H1 (cell line): Measurements from ENCODE around the gene ZNF584. TPM values are rescaled to one million over a fixed set of nuclear protein-coding genes. Genes with fewer than 3 reads are reported as not detected.

Experiments used
- CTCF ChIA-PET: fragments of 300-600 bp; sonication (Branson Sonifier 250); formaldehyde crosslinking; loops from one replicate; lab custom pipeline; 2021; ENCODE audit not compliant: partially characterized antibody; lab: Charles Lee
- POLR2A ChIA-PET: fragments of 300-600 bp; sonication (Branson Sonifier 250); formaldehyde crosslinking; loops from one replicate; lab custom pipeline; 2021; ENCODE audit warnings: inconsistent platforms; ENCODE audit not compliant: partially characterized antibody; lab: Charles Lee
- DNase-seq, 2 experiments: peaks; one replicate each; pipeline versions ENCODE4 v3.0.0 to v3.0.0-alpha.2; 2010 to 2022; ENCODE audit warnings: low spot score in 2 of 2, low read depth in 1 of 2, mixed read lengths in 1 of 2
- FAIRE-seq: peaks from 2 replicates; lab custom pipeline; 2011; peaks lifted over from hg19 to GRCh38; lab: Jason Lieb, UNC
- H2AFZ ChIP-seq: 2 replicates; pipeline ENCODE4 v1.8.1; 2012; ENCODE audit warnings: low read length, inconsistent platforms
- H2AK5ac ChIP-seq: 2 replicates; pipeline ENCODE4 v1.6.1; 2013; ENCODE audit warnings: low read depth, low read length
- H2BK120ac ChIP-seq: replicated peaks from 2 replicates; pipeline ENCODE3; 2013; ENCODE audit warnings: low read depth, low read length, inconsistent platforms
- H2BK12ac ChIP-seq: 2 replicates; pipeline ENCODE4 v1.6.1; 2013; ENCODE audit warnings: low read depth, low read length
- H2BK15ac ChIP-seq: 2 replicates; pipeline ENCODE4 v1.6.1; 2013; ENCODE audit warnings: low read length
- H2BK20ac ChIP-seq: 2 replicates; pipeline ENCODE4 v1.6.1; 2013; ENCODE audit warnings: low read length
- H2BK5ac ChIP-seq: 2 replicates; pipeline ENCODE4 v1.6.1; 2013; ENCODE audit warnings: low read depth, low read length
- H3K14ac ChIP-seq: 2 replicates; pipeline ENCODE4 v1.6.1; 2013; ENCODE audit warnings: inconsistent platforms; ENCODE audit not compliant: insufficient read length
- H3K18ac ChIP-seq: 2 replicates; pipeline ENCODE4 v1.6.1; 2013; ENCODE audit warnings: low read length; ENCODE audit errors: extremely low read depth
- H3K23ac ChIP-seq: 2 replicates; pipeline ENCODE4 v1.6.1; 2013; ENCODE audit warnings: inconsistent platforms; ENCODE audit not compliant: insufficient read length
- H3K23me2 ChIP-seq: 2 replicates; pipeline ENCODE4 v1.6.1; 2013; ENCODE audit warnings: low read depth, low read length
- H3K27ac ChIP-seq: 2 replicates; pipeline ENCODE4 v1.6.1; 2011; ENCODE audit warnings: low read depth, low read length, inconsistent platforms
- H3K27me3 ChIP-seq, 4 experiments: replicated peaks in 1 of 4; 1 replicate in 1 of 4; 2 replicates in 3 of 4; pipeline versions ENCODE4 v1.6.1 to v1.8.1; 2011 to 2013; ENCODE audit warnings: low read length in 3 of 4, mild to moderate bottlenecking in 3 of 4, inconsistent platforms in 2 of 4, mixed read lengths in 2 of 4, moderate library complexity in 1 of 4; ENCODE audit not compliant: control insufficient read depth in 3 of 4, insufficient read depth in 3 of 4; ENCODE audit errors: extremely low read depth in 1 of 4
- H3K36me3 ChIP-seq, 4 experiments: 2 replicates each; pipeline versions ENCODE4 v1.6.1 to v1.8.1; 2011 to 2013; ENCODE audit warnings: mild to moderate bottlenecking in 4 of 4, low read length in 3 of 4, moderate library complexity in 2 of 4, control low read depth in 1 of 4, inconsistent platforms in 1 of 4; ENCODE audit not compliant: insufficient read depth in 4 of 4, control insufficient read depth in 2 of 4
- H3K4ac ChIP-seq: replicated peaks from 2 replicates; pipeline ENCODE3; 2013; ENCODE audit warnings: low read length, low read depth, mixed read lengths, inconsistent platforms; ENCODE audit not compliant: insufficient read length
- H3K4me1 ChIP-seq, 4 experiments: replicated peaks in 1 of 4; 1 replicate in 1 of 4; 2 replicates in 3 of 4; pipeline versions ENCODE4 v1.6.1 to v1.8.1; 2011 to 2013; ENCODE audit warnings: low read length in 3 of 4, inconsistent platforms in 2 of 4, mixed read lengths in 1 of 4; ENCODE audit not compliant: insufficient read depth in 4 of 4, control insufficient read depth in 3 of 4
- H3K4me2 ChIP-seq, 2 experiments: 2 replicates each; pipeline versions ENCODE4 v1.6.1 to v1.8.1; 2011 to 2013; ENCODE audit warnings: low read depth in 2 of 2, low read length in 2 of 2, control low read depth in 1 of 2, inconsistent platforms in 1 of 2, mild to moderate bottlenecking in 1 of 2; ENCODE audit not compliant: insufficient read depth in 1 of 2
- H3K4me3 ChIP-seq, 4 experiments: fragments of 200-600, 300-600 bp in 1 of 4; sonication (generic), shearing (Covaris generic), sonication (Bioruptor Twin) in 1 of 4; 2 replicates each; pipeline versions ENCODE4 v1.5.1 to v1.8.1; 2011 to 2016; ENCODE audit warnings: low read length in 4 of 4, low read depth in 3 of 4, control low read depth in 2 of 4, inconsistent platforms in 2 of 4, mild to moderate bottlenecking in 2 of 4, mixed read lengths in 1 of 4, moderate library complexity in 1 of 4; ENCODE audit not compliant: insufficient read depth in 2 of 4; ENCODE audit errors: extremely low read depth in 1 of 4
- H3K56ac ChIP-seq: replicated peaks from 2 replicates; pipeline ENCODE3; 2013; ENCODE audit warnings: low read depth, mild to moderate bottlenecking, mixed read lengths, low read length, inconsistent platforms; ENCODE audit not compliant: insufficient read length
- H3K79me1 ChIP-seq: 2 replicates; pipeline ENCODE4 v1.6.1; 2013; ENCODE audit warnings: low read depth, low read length, control low read depth
- H3K79me2 ChIP-seq, 2 experiments: 2 replicates each; pipeline versions ENCODE4 v1.6.1 to v1.8.1; 2012 to 2013; ENCODE audit warnings: low read length in 2 of 2, mild to moderate bottlenecking in 2 of 2, inconsistent platforms in 1 of 2; ENCODE audit not compliant: insufficient read depth in 2 of 2, control insufficient read depth in 1 of 2
- H3K9ac ChIP-seq, 4 experiments: replicated peaks in 1 of 4; 1 replicate in 1 of 4; 2 replicates in 3 of 4; pipeline versions ENCODE4 v1.6.1 to v1.8.1; 2011 to 2013; ENCODE audit warnings: low read depth in 3 of 4, low read length in 3 of 4, control low read depth in 2 of 4, mild to moderate bottlenecking in 2 of 4, moderate library complexity in 2 of 4, inconsistent platforms in 1 of 4; ENCODE audit errors: extremely low read depth in 1 of 4
- H3K9me3 ChIP-seq, 2 experiments: 2 replicates each; pipeline versions ENCODE4 v1.6.1 to v1.8.1; 2012 to 2013; ENCODE audit warnings: mild to moderate bottlenecking in 2 of 2, moderate library complexity in 2 of 2, control low read depth in 1 of 2, inconsistent platforms in 1 of 2, low read depth in 1 of 2, low read length in 1 of 2, mixed read lengths in 1 of 2; ENCODE audit not compliant: insufficient read depth in 2 of 2
- H4K20me1 ChIP-seq, 2 experiments: replicated peaks in 1 of 2; 2 replicates each; pipeline versions ENCODE3 to v1.8.1; 2011 to 2013; ENCODE audit warnings: inconsistent platforms in 2 of 2, low read length in 2 of 2, mild to moderate bottlenecking in 1 of 2; ENCODE audit not compliant: insufficient read depth in 2 of 2, control insufficient read depth in 1 of 2
- H4K5ac ChIP-seq: 2 replicates; pipeline ENCODE4 v1.6.1; 2013; ENCODE audit warnings: low read length, low read depth, mixed read lengths, inconsistent platforms; ENCODE audit not compliant: insufficient read length
- H4K8ac ChIP-seq: 2 replicates; pipeline ENCODE4 v1.8.0; 2013; ENCODE audit warnings: mild to moderate bottlenecking, moderate library complexity, low read length, inconsistent platforms; ENCODE audit not compliant: insufficient read depth; ENCODE audit errors: extremely low read depth
- H4K91ac ChIP-seq: replicated peaks from 2 replicates; pipeline ENCODE3; 2013; ENCODE audit warnings: low read length, mixed read lengths, inconsistent platforms; ENCODE audit not compliant: insufficient read length
- EGR1 ChIP-seq: IDR thresholded peaks from 2 replicates; pipeline ENCODE4 v1.6.1; 2011; ENCODE audit warnings: low read depth, low read length, borderline replicate concordance
- WGBS, 2 experiments: shearing (Covaris generic) in 1 of 2; methylation state at CpG; one replicate each; pipeline versions ENCODE4 v1.1.6 to v1.1.7; 2013 to 2015; ENCODE audit warnings: low lambda C conversion rate in 2 of 2, mixed read lengths in 2 of 2, inconsistent platforms in 1 of 2, low coverage in 1 of 2, missing lambda C conversion rate in 1 of 2; ENCODE audit not compliant: insufficient replicate concordance in 2 of 2, insufficient coverage in 1 of 2, insufficient read length in 1 of 2; ENCODE audit errors: extremely low coverage in 1 of 2, missing lambda C conversion rate in 1 of 2; 5-methylcytosine and 5-hydroxymethylcytosine counted together
- polyA plus RNA-seq, 7 experiments: library from polyadenylated mRNA; depleted of rRNA in 3 of 7; stranded (reverse) in 5 of 7; unstranded in 2 of 7; fragments of >200 nt in 5 of 7; fragments of 200-250 nt in 2 of 7; gene quantifications; 1 replicate in 5 of 7; 2 replicates in 1 of 7; 4 replicates in 1 of 7; pipeline versions ENCODE4 v1.2.1 to v1.2.3, GENCODE V29; 2011 to 2013; ENCODE audit warnings: missing spikeins in 2 of 7, mixed read lengths in 2 of 7
- total RNA-seq: library from RNA; stranded (reverse); fragmentation: NEBNext Ultra II Directional; extraction: Animal tissue kit (Norgen Biotek cat#: 25700); gene quantifications from 2 replicates; pipeline ENCODE4 v1.2.1, GENCODE V29; 2021

ZNF584 gene
- total and polyA plus RNA-seq, 2 of the 8 experiments (the other 6 are each of a cell fraction or from before 2014, with no cell fraction given): 2.5 to 5.2 TPM

DNA sequence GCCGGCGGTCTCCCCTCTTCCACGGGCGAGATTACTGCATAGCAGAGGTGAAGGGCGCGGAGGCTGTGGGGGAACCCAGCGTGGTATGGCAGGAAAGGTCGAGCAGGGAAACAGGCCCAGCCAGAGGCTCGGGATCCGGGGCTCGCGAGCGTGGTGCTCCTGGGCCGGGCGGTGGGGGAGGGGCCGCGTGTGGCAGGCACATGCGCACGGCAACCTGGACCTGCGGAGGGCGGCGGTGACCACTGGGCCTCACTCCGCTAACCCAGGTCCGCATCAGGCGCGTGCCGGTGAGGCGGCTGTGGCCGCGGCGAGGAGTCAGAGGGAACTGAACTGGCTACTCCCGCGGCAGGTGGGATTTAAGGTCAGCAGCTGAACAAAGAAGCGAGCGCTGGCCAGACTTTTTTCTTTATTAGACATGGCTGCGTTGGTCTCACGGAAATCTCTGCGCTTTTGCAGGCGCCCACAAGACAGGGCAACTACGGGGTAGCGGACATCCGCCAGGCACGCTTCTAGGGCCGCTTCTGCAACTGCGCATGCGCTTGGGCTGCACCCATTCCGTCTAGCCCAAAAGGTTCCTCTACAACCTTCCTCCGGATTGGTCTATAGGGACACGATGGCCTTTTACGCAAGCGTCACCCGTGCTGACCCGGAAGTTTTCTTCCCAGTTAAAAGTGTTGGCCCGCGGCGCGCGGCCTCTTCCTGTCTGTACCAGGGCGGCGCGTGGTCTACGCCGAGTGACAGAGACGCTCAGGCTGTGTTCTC is 21.7 kb upstream of the ZNF584 start, which contains the start of gene RPS5:
TSS of gene RPS5 (plus strand) at position 694 of the 762 bp plus-strand sequence. CDS start 869 bp downstream, outside the sequence.
- no peak within 1 kb of the TSS; the same call in 1 of the 2 replicates for H2AFZ ChIP-seq
- CTCF ChIA-PET: no interaction called here
- 1% methylated on average over 52 of the region's 64 CpGs; no CpG with 5 or more reads in 1 of the 2 experiments for WGBS, 2 experiments
- TF ChIP-seq EGR1: 0 out of 2 replicates have a peak, but pooled peaks have one; percentile 4

More for the DNA sequence above, 21.7 kb upstream of the ZNF584 start, which contains the start of gene RPS5:
- Histone ChIP-seq H3K18ac (peak within 1 kb of the TSS; percentile 95), H3K36me3 (peaks cover 7 to 31% (median 23%) of the 10 kb centered on the region in 4 experiments), H4K8ac (peak within 1 kb of the TSS; percentile 99), H3K4me1 (peaks cover 0 to 15% (median 9%) of the 10 kb centered on the region in 4 experiments; a peak in 6 of 7 replicates), H2BK120ac (peak within 1 kb of the TSS; percentile 86), H3K56ac (peak within 1 kb of the TSS; percentile 99), H3K23me2 (peaks cover 19% of the 10 kb centered on the region), H3K79me2 (peaks cover 6 to 40% of the 10 kb centered on the region in 2 experiments), H3K9me3 (no peaks in the 10 kb centered on the region), H3K4me2 (peak within 1 kb of the TSS; percentile 95 to 99), H2BK20ac (no peak within 1 kb of the TSS), H4K91ac (peak within 1 kb of the TSS; percentile 99), H2BK15ac (peak within 1 kb of the TSS; percentile 46; the same call in 1 of the 2 replicates), H4K20me1 (peaks cover 10 to 13% of the 10 kb centered on the region in 2 experiments), H2AK5ac (peak within 1 kb of the TSS; percentile 79; the same call in 1 of the 2 replicates), H4K5ac (peak within 1 kb of the TSS; percentile 100), H3K14ac (peak within 1 kb of the TSS; percentile 66), H2BK5ac (peak within 1 kb of the TSS; percentile 97), H3K79me1 (peaks cover 4% of the 10 kb centered on the region; the same call in 1 of the 2 replicates), H3K23ac (no peak within 1 kb of the TSS), H3K27ac (peak within 1 kb of the TSS; percentile 94), H3K4me3 (peak within 1 kb of the TSS; percentile 82 to 99 (median 92)), H3K27me3 (no peaks in the 10 kb centered on the region), H3K4ac (peak within 1 kb of the TSS; percentile 99), H3K9ac (peak within 1 kb of the TSS; percentile 89 to 95 (median 92)), H2BK12ac (no peak within 1 kb of the TSS)
- POLR2A ChIA-PET: interaction anchor here (0.6 to 5.8 kb wide), 13 partner anchors 9 to 168 kb away, joined by 3 to 78 read pairs (median 6); partner anchors contain the start of genes CHMP2A, RNF225, ZBTB45 and ZNF497
- peak; percentile 91 for FAIRE-seq
- DNase-seq: peak; percentile 93 to 95
